HL-60 (cell line): ENCODE data around the gene HSD17B12.

Experiments used
- DNase-seq, 2 experiments: peaks; one replicate each; pipeline ENCODE4 v3.0.0-alpha.2; 2010 to 2020; ENCODE audit warnings: low read depth in 1 of 2, low spot score in 1 of 2
- H3K27ac ChIP-seq: fragments of 250-450 bp; sonication (Bioruptor Pico); replicated peaks from 2 replicates; pipeline ENCODE4 v1.5.1; 2020; ENCODE audit warnings: mild to moderate bottlenecking, moderate library complexity
- H3K27me3 ChIP-seq: fragments of 250-450 bp; sonication (Bioruptor Pico); 2 replicates; pipeline ENCODE4 v1.5.1; 2021; ENCODE audit warnings: mild to moderate bottlenecking, moderate library complexity; ENCODE audit not compliant: insufficient read depth, poor library complexity, severe bottlenecking
- H3K4me3 ChIP-seq: replicated peaks from 2 replicates; pipeline ENCODE4 v1.5.1; 2011; ENCODE audit warnings: mild to moderate bottlenecking, control low read depth, low read length; ENCODE audit not compliant: insufficient read depth
- GABPA ChIP-seq: IDR thresholded peaks from 2 replicates; pipeline ENCODE4 v1.6.1; 2012; ENCODE audit warnings: low read depth
- POLR2AphosphoS5 ChIP-seq: IDR thresholded peaks from 2 replicates; pipeline ENCODE4 v1.6.1; 2012; ENCODE audit warnings: low read depth
- SPI1 ChIP-seq: IDR thresholded peaks from 2 replicates; pipeline ENCODE4 v1.6.1; 2012; ENCODE audit warnings: low read depth, mild to moderate bottlenecking, borderline replicate concordance
- TF ChIP-seq, protein P1 (sequence below): IDR thresholded peaks from 2 replicates; pipeline ENCODE4 v1.6.1; 2012; ENCODE audit warnings: low read depth; ENCODE audit not compliant: insufficient replicate concordance
- TF ChIP-seq, protein P2 (sequence below): IDR thresholded peaks from one replicate; pipeline ENCODE4 v1.5.1; 2011; ENCODE audit warnings: low read length, control low read depth, inconsistent platforms; ENCODE audit not compliant: insufficient read depth

The HSD17B12 gene

DNA sequence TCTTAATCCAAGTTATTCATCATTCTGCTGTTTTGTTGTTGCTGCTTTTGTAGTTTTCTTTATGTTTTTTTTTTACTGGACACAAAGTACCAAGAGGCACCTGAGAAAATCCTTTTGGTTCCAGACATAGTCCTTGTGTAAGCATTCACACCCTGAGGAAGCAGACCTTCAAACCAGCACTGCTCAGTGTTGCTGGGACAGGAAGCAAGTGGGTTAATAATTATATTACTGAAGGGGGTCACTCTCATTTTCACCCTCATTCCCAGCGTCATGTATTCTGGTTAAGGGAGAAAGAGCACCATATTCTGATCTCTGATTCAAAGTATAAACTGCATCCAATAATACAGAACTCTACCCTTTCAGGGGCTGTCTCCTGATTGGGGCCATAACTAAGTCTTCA lies 194.2 kb downstream of the HSD17B12 start:
- TF ChIP-seq POLR2AphosphoS5 (no peak), GABPA (no peak), SPI1 (no peak)
- TF ChIP-seq, protein P1, sequence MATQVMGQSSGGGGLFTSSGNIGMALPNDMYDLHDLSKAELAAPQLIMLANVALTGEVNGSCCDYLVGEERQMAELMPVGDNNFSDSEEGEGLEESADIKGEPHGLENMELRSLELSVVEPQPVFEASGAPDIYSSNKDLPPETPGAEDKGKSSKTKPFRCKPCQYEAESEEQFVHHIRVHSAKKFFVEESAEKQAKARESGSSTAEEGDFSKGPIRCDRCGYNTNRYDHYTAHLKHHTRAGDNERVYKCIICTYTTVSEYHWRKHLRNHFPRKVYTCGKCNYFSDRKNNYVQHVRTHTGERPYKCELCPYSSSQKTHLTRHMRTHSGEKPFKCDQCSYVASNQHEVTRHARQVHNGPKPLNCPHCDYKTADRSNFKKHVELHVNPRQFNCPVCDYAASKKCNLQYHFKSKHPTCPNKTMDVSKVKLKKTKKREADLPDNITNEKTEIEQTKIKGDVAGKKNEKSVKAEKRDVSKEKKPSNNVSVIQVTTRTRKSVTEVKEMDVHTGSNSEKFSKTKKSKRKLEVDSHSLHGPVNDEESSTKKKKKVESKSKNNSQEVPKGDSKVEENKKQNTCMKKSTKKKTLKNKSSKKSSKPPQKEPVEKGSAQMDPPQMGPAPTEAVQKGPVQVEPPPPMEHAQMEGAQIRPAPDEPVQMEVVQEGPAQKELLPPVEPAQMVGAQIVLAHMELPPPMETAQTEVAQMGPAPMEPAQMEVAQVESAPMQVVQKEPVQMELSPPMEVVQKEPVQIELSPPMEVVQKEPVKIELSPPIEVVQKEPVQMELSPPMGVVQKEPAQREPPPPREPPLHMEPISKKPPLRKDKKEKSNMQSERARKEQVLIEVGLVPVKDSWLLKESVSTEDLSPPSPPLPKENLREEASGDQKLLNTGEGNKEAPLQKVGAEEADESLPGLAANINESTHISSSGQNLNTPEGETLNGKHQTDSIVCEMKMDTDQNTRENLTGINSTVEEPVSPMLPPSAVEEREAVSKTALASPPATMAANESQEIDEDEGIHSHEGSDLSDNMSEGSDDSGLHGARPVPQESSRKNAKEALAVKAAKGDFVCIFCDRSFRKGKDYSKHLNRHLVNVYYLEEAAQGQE = no peak
- TF ChIP-seq, protein P2, sequence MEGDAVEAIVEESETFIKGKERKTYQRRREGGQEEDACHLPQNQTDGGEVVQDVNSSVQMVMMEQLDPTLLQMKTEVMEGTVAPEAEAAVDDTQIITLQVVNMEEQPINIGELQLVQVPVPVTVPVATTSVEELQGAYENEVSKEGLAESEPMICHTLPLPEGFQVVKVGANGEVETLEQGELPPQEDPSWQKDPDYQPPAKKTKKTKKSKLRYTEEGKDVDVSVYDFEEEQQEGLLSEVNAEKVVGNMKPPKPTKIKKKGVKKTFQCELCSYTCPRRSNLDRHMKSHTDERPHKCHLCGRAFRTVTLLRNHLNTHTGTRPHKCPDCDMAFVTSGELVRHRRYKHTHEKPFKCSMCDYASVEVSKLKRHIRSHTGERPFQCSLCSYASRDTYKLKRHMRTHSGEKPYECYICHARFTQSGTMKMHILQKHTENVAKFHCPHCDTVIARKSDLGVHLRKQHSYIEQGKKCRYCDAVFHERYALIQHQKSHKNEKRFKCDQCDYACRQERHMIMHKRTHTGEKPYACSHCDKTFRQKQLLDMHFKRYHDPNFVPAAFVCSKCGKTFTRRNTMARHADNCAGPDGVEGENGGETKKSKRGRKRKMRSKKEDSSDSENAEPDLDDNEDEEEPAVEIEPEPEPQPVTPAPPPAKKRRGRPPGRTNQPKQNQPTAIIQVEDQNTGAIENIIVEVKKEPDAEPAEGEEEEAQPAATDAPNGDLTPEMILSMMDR = no peak
- Histone ChIP-seq H3K4me3 (no peak overlapping the region), H3K27ac (no peak overlapping the region), H3K27me3 (peaks cover 3% of the 10 kb centered on the region)
- DNase-seq = no peak

DNA sequence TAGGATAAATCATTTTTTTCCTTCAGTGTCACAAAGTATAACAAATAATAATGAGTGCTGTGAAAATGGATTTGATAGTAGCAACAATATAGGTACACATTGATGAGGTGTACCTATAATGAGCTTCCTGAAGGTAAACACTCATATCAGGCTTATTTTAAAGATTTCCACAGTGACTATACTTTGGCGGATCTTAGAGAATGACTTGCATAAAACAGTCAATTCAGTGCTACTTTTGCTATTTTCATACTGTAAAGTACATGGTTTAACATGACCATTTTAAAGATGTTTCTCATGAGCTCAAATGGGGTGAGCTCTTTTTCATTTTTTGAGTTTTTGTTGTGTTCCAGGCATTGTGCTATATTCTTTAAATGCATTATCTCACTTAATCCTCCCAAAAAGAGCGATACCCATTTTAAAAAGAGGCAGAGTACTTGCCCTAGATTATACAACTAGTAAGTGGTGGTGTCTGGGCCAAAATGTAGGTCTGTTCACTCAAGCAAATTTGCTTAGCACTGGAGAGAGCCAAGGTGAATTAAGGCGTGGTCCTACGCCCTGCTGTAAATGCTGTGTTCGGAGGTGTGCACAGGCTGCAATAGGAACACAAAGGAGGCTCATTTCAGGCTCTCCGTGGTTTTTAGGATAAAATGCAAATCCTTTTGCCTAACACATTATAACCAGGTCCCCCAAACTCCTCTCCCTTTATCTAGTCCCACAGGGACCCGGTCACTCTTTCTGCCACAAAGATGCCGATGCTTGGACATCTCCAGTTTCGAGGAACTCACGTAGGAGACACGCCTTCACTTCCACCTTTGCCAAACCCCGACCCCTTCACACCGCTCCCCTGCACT lies 199.5 kb downstream of the HSD17B12 start:
- peak overlapping the region; percentile 67 for H3K27ac ChIP-seq
- H3K4me3 ChIP-seq = peak overlapping the region; percentile 80
- no peak for TF ChIP-seq GABPA
- TF ChIP-seq, protein P1 = no peak
- TF ChIP-seq POLR2AphosphoS5 = no peak
- TF ChIP-seq, protein P2 = no peak
- no peak for TF ChIP-seq SPI1
- H3K27me3 ChIP-seq = no peaks in the 10 kb centered on the region
- DNase-seq = no peak

DNA sequence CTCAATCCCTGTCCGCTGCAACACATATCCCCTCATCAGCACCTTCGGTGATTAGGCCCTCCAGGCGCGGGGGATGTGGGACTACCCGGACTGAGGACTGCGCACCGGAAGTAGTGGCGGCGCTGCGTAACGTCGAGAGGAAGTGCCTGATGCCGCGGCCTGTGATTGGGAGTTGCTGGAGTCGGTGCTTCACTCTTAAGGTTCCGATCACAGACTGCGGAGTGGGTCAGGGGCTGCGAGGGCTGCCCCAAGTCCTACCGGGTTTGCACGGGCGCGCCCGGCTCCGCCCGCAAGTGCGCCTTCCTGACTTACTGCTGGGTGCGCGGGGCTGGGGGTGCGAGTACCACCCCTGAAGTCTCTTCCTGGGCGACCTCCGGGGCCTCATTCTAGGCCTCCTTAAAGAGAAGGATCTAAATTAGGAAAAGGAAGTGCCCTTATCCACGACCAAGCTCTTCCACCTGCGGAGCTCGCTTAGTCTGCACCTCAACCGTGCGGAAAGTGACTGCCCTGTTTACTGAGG lies 200.2 kb downstream of the HSD17B12 start, which contains the start of gene ALKBH3:
ALKBH3 (plus strand) TSS at position 192 of the 520 bp plus-strand sequence. CDS start 1,822 bp downstream, outside the sequence.
- Histone ChIP-seq H3K27me3 (no peaks in the 10 kb centered on the region), H3K4me3 (peak within 1 kb of the TSS; percentile 80), H3K27ac (peak within 1 kb of the TSS; percentile 67)
- TF ChIP-seq POLR2AphosphoS5 = peak; percentile 82
- TF ChIP-seq SPI1 = peak; percentile 64; the same call in 1 of the 2 replicates
- TF ChIP-seq, protein P1 = peak; percentile 34
- peak; percentile 99 for TF ChIP-seq GABPA
- TF ChIP-seq, protein P2 = no peak
- DNase-seq = peak; percentile 91 to 95
